ENCODE data around the gene RGS7BP. TPM values are rescaled to one million over a fixed set of nuclear protein-coding genes. Genes with fewer than 3 reads are reported as not detected.

The RGS7BP gene
- total and polyA plus RNA-seq, 2 donors (not counting 1 experiment from before 2014, with no cell fraction given) = under 0.01 to 0.20 TPM

DNA sequence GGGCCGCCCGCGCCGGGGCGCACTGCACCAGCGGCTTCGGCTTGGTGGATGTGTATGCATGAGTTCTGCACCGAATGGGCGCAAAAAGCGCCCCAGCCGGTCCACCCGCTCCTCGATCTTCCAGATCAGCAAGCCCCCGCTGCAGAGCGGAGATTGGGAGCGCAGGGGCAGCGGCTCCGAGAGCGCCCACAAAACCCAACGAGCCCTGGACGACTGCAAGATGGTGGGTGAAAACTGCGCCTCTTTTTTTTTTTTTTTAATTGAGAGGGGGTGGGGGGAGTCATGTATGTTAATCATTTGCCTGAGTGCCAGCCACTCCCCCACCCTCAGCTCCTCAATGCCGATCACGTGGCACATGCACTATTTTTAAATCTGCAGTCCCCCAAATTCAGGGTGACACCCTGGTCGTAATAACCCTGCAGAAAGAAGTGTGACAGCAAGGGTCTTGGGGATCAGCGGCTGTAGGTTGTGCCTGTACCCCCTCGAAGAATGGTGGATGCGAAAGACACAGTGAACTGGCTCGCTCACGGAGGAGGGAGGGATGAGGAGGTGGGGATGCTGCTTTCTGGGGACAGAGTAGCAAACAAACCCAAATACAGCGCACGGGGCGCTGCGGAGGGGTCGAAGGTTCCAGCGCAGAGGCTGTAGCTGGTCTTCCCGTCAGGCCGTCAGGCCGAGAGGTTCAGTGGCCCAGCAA lies 900 bp downstream of the RGS7BP start:
- Histone ChIP-seq H3K4me1 (ENCODE audit: control insufficient read depth, extremely low read depth, insufficient read depth, low read length) (peaks cover 2% of the 10 kb centered on the region), H3K27me3 (ENCODE audit: control insufficient read depth, insufficient read depth, low read length) (peaks cover 12% of the 10 kb centered on the region), H3K9ac (ENCODE audit: insufficient read depth, low read length) (no peak overlapping the region), H3K79me2 (ENCODE audit: control insufficient read depth, insufficient read depth, low read length) (no peaks in the 10 kb centered on the region), H3K9me3 (ENCODE audit: control insufficient read depth, insufficient read depth, low read depth, low read length) (no peaks in the 10 kb centered on the region), H3K36me3 (ENCODE audit: control insufficient read depth, insufficient read depth, low read length) (no peaks in the 10 kb centered on the region), H3K27ac (ENCODE audit: insufficient read depth, low read length) (no peak overlapping the region), H3K4me3 (replicated peaks in 1 of 4; ENCODE audit: control extremely low read depth in 1 of 4, insufficient read depth in 1 of 4, low read depth in 3 of 4, low read length in 4 of 4) (peak overlapping the region; percentile 20 to 50 (median 36)), H2AFZ (ENCODE audit: low read length) (peak overlapping the region; percentile 29), H3K4me2 (ENCODE audit: extremely low read depth, insufficient read depth, low read length) (peak overlapping the region; percentile 72), H4K20me1 (ENCODE audit: control insufficient read depth, extremely low read depth, insufficient read depth, low read length) (no peaks in the 10 kb centered on the region)
- TF ChIP-seq EZH2 (IDR thresholded peaks at IDR 0.05; ENCODE audit: low read length, missing control alignments) = no peak
- TF ChIP-seq, protein P1, sequence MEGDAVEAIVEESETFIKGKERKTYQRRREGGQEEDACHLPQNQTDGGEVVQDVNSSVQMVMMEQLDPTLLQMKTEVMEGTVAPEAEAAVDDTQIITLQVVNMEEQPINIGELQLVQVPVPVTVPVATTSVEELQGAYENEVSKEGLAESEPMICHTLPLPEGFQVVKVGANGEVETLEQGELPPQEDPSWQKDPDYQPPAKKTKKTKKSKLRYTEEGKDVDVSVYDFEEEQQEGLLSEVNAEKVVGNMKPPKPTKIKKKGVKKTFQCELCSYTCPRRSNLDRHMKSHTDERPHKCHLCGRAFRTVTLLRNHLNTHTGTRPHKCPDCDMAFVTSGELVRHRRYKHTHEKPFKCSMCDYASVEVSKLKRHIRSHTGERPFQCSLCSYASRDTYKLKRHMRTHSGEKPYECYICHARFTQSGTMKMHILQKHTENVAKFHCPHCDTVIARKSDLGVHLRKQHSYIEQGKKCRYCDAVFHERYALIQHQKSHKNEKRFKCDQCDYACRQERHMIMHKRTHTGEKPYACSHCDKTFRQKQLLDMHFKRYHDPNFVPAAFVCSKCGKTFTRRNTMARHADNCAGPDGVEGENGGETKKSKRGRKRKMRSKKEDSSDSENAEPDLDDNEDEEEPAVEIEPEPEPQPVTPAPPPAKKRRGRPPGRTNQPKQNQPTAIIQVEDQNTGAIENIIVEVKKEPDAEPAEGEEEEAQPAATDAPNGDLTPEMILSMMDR (conservative IDR thresholded peaks at IDR 0.05 in 1 of 2, IDR thresholded peaks at IDR 0.05 in 1 of 2; ENCODE audit: low read depth in 1 of 2, low read length in 2 of 2) = no peak
- DNase-seq (ENCODE audit: low read depth in 2 of 2) = no peak

- Histone ChIP-seq H2AFZ (ENCODE audit: low read length) (no peak overlapping the region), H3K27me3 (ENCODE audit: control insufficient read depth, insufficient read depth, low read length) (peaks cover 12% of the 10 kb centered on the region), H3K4me1 (ENCODE audit: control insufficient read depth, extremely low read depth, insufficient read depth, low read length) (peaks cover 2% of the 10 kb centered on the region), H3K36me3 (ENCODE audit: control insufficient read depth, insufficient read depth, low read length) (no peaks in the 10 kb centered on the region), H3K4me2 (ENCODE audit: extremely low read depth, insufficient read depth, low read length) (no peak overlapping the region), H3K9ac (ENCODE audit: insufficient read depth, low read length) (no peak overlapping the region), H4K20me1 (ENCODE audit: control insufficient read depth, extremely low read depth, insufficient read depth, low read length) (no peaks in the 10 kb centered on the region), H3K9me3 (ENCODE audit: control insufficient read depth, insufficient read depth, low read depth, low read length) (no peaks in the 10 kb centered on the region), H3K27ac (ENCODE audit: insufficient read depth, low read length) (no peak overlapping the region), H3K79me2 (ENCODE audit: control insufficient read depth, insufficient read depth, low read length) (no peaks in the 10 kb centered on the region), H3K4me3 (replicated peaks in 1 of 4; ENCODE audit: control extremely low read depth in 1 of 4, insufficient read depth in 1 of 4, low read depth in 3 of 4, low read length in 4 of 4) (no peak overlapping the region)
- peak; percentile 52 for TF ChIP-seq EZH2 (IDR thresholded peaks at IDR 0.05; ENCODE audit: low read length, missing control alignments)
- TF ChIP-seq, protein P1 (conservative IDR thresholded peaks at IDR 0.05 in 1 of 2, IDR thresholded peaks at IDR 0.05 in 1 of 2; ENCODE audit: low read depth in 1 of 2, low read length in 2 of 2) = no peak
- DNase-seq (ENCODE audit: low read depth in 2 of 2) = no peak
Measured at GRCh38 chr5:64507264-64507605, 1.4 kb downstream of the RGS7BP start.

DNA sequence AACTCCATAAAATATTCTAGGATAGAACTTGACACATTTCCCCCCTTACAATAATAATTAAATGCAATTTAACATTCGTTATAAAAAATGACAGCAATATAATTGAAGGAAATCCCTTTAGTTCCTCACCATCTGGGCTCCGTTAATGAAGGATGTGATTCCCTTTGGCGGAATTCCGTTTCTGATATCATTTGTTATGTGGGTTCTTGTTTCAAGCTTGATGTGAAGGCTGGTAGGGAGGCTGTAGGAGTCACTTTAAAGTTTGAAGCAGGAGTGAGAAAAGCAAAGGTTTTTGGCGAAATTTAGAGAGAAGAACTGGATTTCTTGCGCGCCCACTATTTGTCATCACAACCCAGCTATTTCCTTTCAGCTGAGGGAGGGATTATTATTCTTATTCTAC lies 4.0 kb downstream of the RGS7BP start:
- no peaks in the 10 kb centered on the region for H3K36me3 ChIP-seq (ENCODE audit: control insufficient read depth, insufficient read depth, low read length)
- TF ChIP-seq, protein P1 (conservative IDR thresholded peaks at IDR 0.05 in 1 of 2, IDR thresholded peaks at IDR 0.05 in 1 of 2; ENCODE audit: low read depth in 1 of 2, low read length in 2 of 2) = no peak
- no peak for TF ChIP-seq EZH2 (IDR thresholded peaks at IDR 0.05; ENCODE audit: low read length, missing control alignments)
- no peak overlapping the region for H3K4me3 ChIP-seq (replicated peaks in 1 of 4; ENCODE audit: control extremely low read depth in 1 of 4, insufficient read depth in 1 of 4, low read depth in 3 of 4, low read length in 4 of 4)
- no peak overlapping the region for H2AFZ ChIP-seq (ENCODE audit: low read length)
- DNase-seq (ENCODE audit: low read depth in 2 of 2) = no peak
- peaks cover 2% of the 10 kb centered on the region for H3K4me1 ChIP-seq (ENCODE audit: control insufficient read depth, extremely low read depth, insufficient read depth, low read length)
- no peak overlapping the region for H3K4me2 ChIP-seq (ENCODE audit: extremely low read depth, insufficient read depth, low read length)
- H3K27me3 ChIP-seq (ENCODE audit: control insufficient read depth, insufficient read depth, low read length) = peaks cover 12% of the 10 kb centered on the region
- H4K20me1 ChIP-seq (ENCODE audit: control insufficient read depth, extremely low read depth, insufficient read depth, low read length) = no peaks in the 10 kb centered on the region
- no peak overlapping the region for H3K9ac ChIP-seq (ENCODE audit: insufficient read depth, low read length)
- H3K79me2 ChIP-seq (ENCODE audit: control insufficient read depth, insufficient read depth, low read length) = no peaks in the 10 kb centered on the region
- no peaks in the 10 kb centered on the region for H3K9me3 ChIP-seq (ENCODE audit: control insufficient read depth, insufficient read depth, low read depth, low read length)
- H3K27ac ChIP-seq (ENCODE audit: insufficient read depth, low read length) = no peak overlapping the region

All from fibroblast of lung (primary cell).